Measurements from ENCODE around the gene CFAP299.

GRCh38 chr4:80841587-80842281 lies 506.2 kb downstream of the CFAP299 start:
- no peak for TF ChIP-seq CTCF (conservative IDR thresholded peaks at IDR 0.05; ENCODE audit: low read length)
- no peak for TF ChIP-seq EZH2phosphoT487 (IDR thresholded peaks at IDR 0.05; ENCODE audit: borderline replicate concordance)

Data from Loucy (cell line).